Mesothelial cell of epicardium (in vitro differentiated cells): Measurements from ENCODE around the gene TRIOBP. TPM values are rescaled to one million over a fixed set of nuclear protein-coding genes. Genes with fewer than 3 reads are reported as not detected.
"Not testable (repeated sequence)": the region's sequence is repeated elsewhere in the genome, so short reads cannot be mapped to it uniquely, and the experiment has no call there.

Experiments
- DNase-seq, 2 experiments: peaks; one replicate each; pipeline ENCODE4 v3.0.0; 2021; ENCODE audit warnings: low spot score in 2 of 2; ENCODE audit not compliant: unreplicated experiment in 2 of 2
- H3K27ac Mint-ChIP-seq: 2 replicates; pipeline ENCODE4 v1.8.0; 2021; ENCODE audit warnings: mixed read lengths
- H3K27me3 Mint-ChIP-seq: 2 replicates; pipeline ENCODE4 v1.8.0; 2021; ENCODE audit warnings: low read depth, mixed read lengths
- H3K36me3 Mint-ChIP-seq: 2 replicates; pipeline ENCODE4 v1.8.0; 2021; ENCODE audit warnings: mixed read lengths
- H3K4me1 Mint-ChIP-seq: 2 replicates; pipeline ENCODE4 v1.8.0; 2021; ENCODE audit warnings: mixed read lengths
- H3K4me3 Mint-ChIP-seq: 2 replicates; pipeline ENCODE4 v1.8.0; 2021; ENCODE audit warnings: mild to moderate bottlenecking, moderate library complexity, mixed read lengths
- H3K9me3 Mint-ChIP-seq: 2 replicates; pipeline ENCODE4 v1.8.0; 2021; ENCODE audit warnings: mixed read lengths
- CTCF ChIP-seq: fragments of 200-600 bp; sonication (generic); IDR thresholded peaks from one replicate; pipeline ENCODE4 v1.5.0; 2021; ENCODE audit warnings: antibody characterized with exemption; ENCODE audit not compliant: unreplicated experiment
- total RNA-seq: library from RNA; stranded (reverse); gene quantifications from 3 replicates; pipeline ENCODE4 v1.2.1, GENCODE V29; 2021

The TRIOBP gene
- total RNA-seq, 1 donor from 2014 or later = 76.1 TPM

GRCh38 chr22:37711490-37711889, 14.6 kb downstream of the TRIOBP start:
- Mint-ChIP-seq H3K27ac (no peak overlapping the region), H3K9me3 (peaks cover 4% of the 10 kb centered on the region), H3K4me3 (no peak overlapping the region)

GRCh38 chr22:37713761-37714160, 16.9 kb downstream of the TRIOBP start:
- H3K36me3 Mint-ChIP-seq = peaks cover 14% of the 10 kb centered on the region
- H3K4me3 Mint-ChIP-seq = no peak overlapping the region
- no peak for TF ChIP-seq CTCF
- H3K27ac Mint-ChIP-seq = no peak overlapping the region
- no peaks in the 10 kb centered on the region for H3K4me1 Mint-ChIP-seq
- DNase-seq = no peak
- no peaks in the 10 kb centered on the region for H3K27me3 Mint-ChIP-seq
- peaks cover 4% of the 10 kb centered on the region for H3K9me3 Mint-ChIP-seq

More at GRCh38 chr22:37711490-37711889, 14.6 kb downstream of the TRIOBP start:
- H3K4me1 Mint-ChIP-seq = no peaks in the 10 kb centered on the region
- no peaks in the 10 kb centered on the region for H3K27me3 Mint-ChIP-seq
- no peak for DNase-seq
- H3K36me3 Mint-ChIP-seq = peaks cover 8% of the 10 kb centered on the region
- no peak for TF ChIP-seq CTCF

- Mint-ChIP-seq H3K4me3 (no peak overlapping the region), H3K9me3 (peaks cover 4% of the 10 kb centered on the region), H3K27ac (no peak overlapping the region), H3K36me3 (peaks cover 13% of the 10 kb centered on the region), H3K27me3 (no peaks in the 10 kb centered on the region), H3K4me1 (no peaks in the 10 kb centered on the region)
- TF ChIP-seq CTCF = no peak
- no peak for DNase-seq
Observed at GRCh38 chr22:37714634-37715033, 17.8 kb downstream of the TRIOBP start.

- H3K9me3 Mint-ChIP-seq = no peaks in the 10 kb centered on the region
- no peaks in the 10 kb centered on the region for H3K27me3 Mint-ChIP-seq
- no peak overlapping the region for H3K4me3 Mint-ChIP-seq
- H3K36me3 Mint-ChIP-seq = peaks cover 10% of the 10 kb centered on the region
- H3K4me1 Mint-ChIP-seq = no peaks in the 10 kb centered on the region
- no peak for TF ChIP-seq CTCF
- DNase-seq = no peak
- no peak overlapping the region for H3K27ac Mint-ChIP-seq
Observed at GRCh38 chr22:37715760-37716159, 18.9 kb downstream of the TRIOBP start.

GRCh38 chr22:37716708-37717107, 19.9 kb downstream of the TRIOBP start:
- H3K27ac Mint-ChIP-seq = no peak overlapping the region
- peaks cover 10% of the 10 kb centered on the region for H3K36me3 Mint-ChIP-seq
- no peaks in the 10 kb centered on the region for H3K27me3 Mint-ChIP-seq
- no peaks in the 10 kb centered on the region for H3K4me1 Mint-ChIP-seq
- H3K4me3 Mint-ChIP-seq = no peak overlapping the region
- no peak for DNase-seq
- no peaks in the 10 kb centered on the region for H3K9me3 Mint-ChIP-seq
- TF ChIP-seq CTCF = no peak

GRCh38 chr22:37717235-37717634, 20.4 kb downstream of the TRIOBP start:
- H3K9me3 Mint-ChIP-seq, H3K36me3 Mint-ChIP-seq, DNase-seq, H3K27ac Mint-ChIP-seq, H3K4me3 Mint-ChIP-seq, H3K4me1 Mint-ChIP-seq, H3K27me3 Mint-ChIP-seq: not testable (repeated sequence)

- DNase-seq = not testable (repeated sequence)
- peaks cover 11% of the 10 kb centered on the region for H3K36me3 Mint-ChIP-seq
Observed at GRCh38 chr22:37717746-37718305, 21.0 kb downstream of the TRIOBP start.

More at GRCh38 chr22:37717746-37718305, 21.0 kb downstream of the TRIOBP start:
- H3K4me1 Mint-ChIP-seq, H3K27me3 Mint-ChIP-seq, H3K9me3 Mint-ChIP-seq, H3K27ac Mint-ChIP-seq, H3K4me3 Mint-ChIP-seq: not testable (repeated sequence)
